ENCODE results near the gene ECHDC3. TPM values are rescaled to one million over a fixed set of nuclear protein-coding genes. Genes with fewer than 3 reads are reported as not detected.

The ECHDC3 gene
- total and polyA plus RNA-seq, 2 of the 13 experiments (the other 11 are each of a cell fraction or from before 2014, with no cell fraction given), result not detected

GRCh38 chr10:11715815-11716494, 26.2 kb upstream of the ECHDC3 start (continued):
- peak; percentile 91; the same call in 1 of the 2 replicates for TF ChIP-seq IRF9 (CRISPR knock-in tag; IDR thresholded peaks at IDR 0.05; ENCODE audit: borderline replicate concordance)
- TF ChIP-seq HMGA1 (CRISPR knock-in tag; conservative IDR thresholded peaks at IDR 0.05), result no peak
- TF ChIP-seq REXO4 (CRISPR knock-in tag; IDR thresholded peaks at IDR 0.05; ENCODE audit: borderline replicate concordance), result no peak
- TF ChIP-seq PHF21A (CRISPR knock-in tag; IDR thresholded peaks at IDR 0.05), result peak; percentile 85
- TF ChIP-seq TCF7 (IDR thresholded peaks at IDR 0.05; ENCODE audit: low read depth), result peak; percentile 62
- peak; percentile 98 for TF ChIP-seq RXRB (CRISPR knock-in tag; IDR thresholded peaks at IDR 0.05; ENCODE audit: borderline replicate concordance)
- TF ChIP-seq ZNF260 (CRISPR knock-in tag; IDR thresholded peaks at IDR 0.05; ENCODE audit: borderline replicate concordance, low read depth), result no peak
- peak; percentile 35; the same call in 1 of the 2 replicates for TF ChIP-seq ZHX1 (CRISPR knock-in tag; IDR thresholded peaks at IDR 0.05; ENCODE audit: low read depth)
- TF ChIP-seq ZBTB33 (CRISPR knock-in tag; IDR thresholded peaks at IDR 0.05), result peak; percentile 83
- TF ChIP-seq TRIM24 (CRISPR knock-in tag; IDR thresholded peaks at IDR 0.05), result no peak
- peak; percentile 94 for TF ChIP-seq ISL2 (CRISPR knock-in tag; IDR thresholded peaks at IDR 0.05)
- peak; percentile 59; the same call in 1 of the 2 replicates for TF ChIP-seq ZNF878 (CRISPR knock-in tag; IDR thresholded peaks at IDR 0.05)
- TF ChIP-seq AFF4 (CRISPR knock-in tag; IDR thresholded peaks at IDR 0.05), result no peak
- no peak for TF ChIP-seq ZNF547 (CRISPR knock-in tag; IDR thresholded peaks at IDR 0.05)
- 0 out of 2 replicates have a peak, but pooled peaks have one; percentile 28 for TF ChIP-seq ZNF777 (CRISPR knock-in tag; IDR thresholded peaks at IDR 0.05)
- no peak for TF ChIP-seq TOPORS (CRISPR knock-in tag; IDR thresholded peaks at IDR 0.05)
- no peak for TF ChIP-seq ZNF343 (CRISPR knock-in tag; IDR thresholded peaks at IDR 0.05)
- TF ChIP-seq HNRNPLL (IDR thresholded peaks at IDR 0.05; ENCODE audit: low read depth, low read length, poor library complexity, severe bottlenecking), result peak; percentile 13
- TF ChIP-seq ZNF333 (CRISPR knock-in tag; IDR thresholded peaks at IDR 0.05; ENCODE audit: borderline replicate concordance), result no peak
- no peak; the same call in 1 of the 2 replicates for TF ChIP-seq SMARCC2 (IDR thresholded peaks at IDR 0.05)
- no peak for TF ChIP-seq TMF1 (CRISPR knock-in tag; IDR thresholded peaks at IDR 0.05; ENCODE audit: low read depth)

All from HepG2 (cell line).